NCI-H2081 treated with DMSO at 0.1 percent for 48 hours (cell line): ENCODE measurements around the gene AQP12B.
"Not testable (repeated sequence)": the region's sequence is repeated elsewhere in the genome, so short reads cannot be mapped to it uniquely, and the experiment has no call there.

Source experiments
- DNase-seq: peaks from one replicate; lab custom pipeline; 2025; lab: John Stamatoyannopoulos, UW

Gene AQP12B, protein sequence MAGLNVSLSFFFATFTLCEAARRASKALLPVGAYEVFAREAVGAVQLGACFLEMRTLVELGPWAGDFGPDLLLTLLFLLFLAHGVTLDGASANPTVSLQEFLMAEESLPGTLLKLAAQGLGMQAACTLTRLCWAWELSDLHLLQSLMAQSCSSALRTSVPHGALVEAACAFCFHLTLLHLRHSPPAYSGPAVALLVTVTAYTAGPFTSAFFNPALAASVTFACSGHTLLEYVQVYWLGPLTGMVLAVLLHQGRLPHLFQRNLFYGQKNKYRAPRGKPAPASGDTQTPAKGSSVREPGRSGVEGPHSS

DNA sequence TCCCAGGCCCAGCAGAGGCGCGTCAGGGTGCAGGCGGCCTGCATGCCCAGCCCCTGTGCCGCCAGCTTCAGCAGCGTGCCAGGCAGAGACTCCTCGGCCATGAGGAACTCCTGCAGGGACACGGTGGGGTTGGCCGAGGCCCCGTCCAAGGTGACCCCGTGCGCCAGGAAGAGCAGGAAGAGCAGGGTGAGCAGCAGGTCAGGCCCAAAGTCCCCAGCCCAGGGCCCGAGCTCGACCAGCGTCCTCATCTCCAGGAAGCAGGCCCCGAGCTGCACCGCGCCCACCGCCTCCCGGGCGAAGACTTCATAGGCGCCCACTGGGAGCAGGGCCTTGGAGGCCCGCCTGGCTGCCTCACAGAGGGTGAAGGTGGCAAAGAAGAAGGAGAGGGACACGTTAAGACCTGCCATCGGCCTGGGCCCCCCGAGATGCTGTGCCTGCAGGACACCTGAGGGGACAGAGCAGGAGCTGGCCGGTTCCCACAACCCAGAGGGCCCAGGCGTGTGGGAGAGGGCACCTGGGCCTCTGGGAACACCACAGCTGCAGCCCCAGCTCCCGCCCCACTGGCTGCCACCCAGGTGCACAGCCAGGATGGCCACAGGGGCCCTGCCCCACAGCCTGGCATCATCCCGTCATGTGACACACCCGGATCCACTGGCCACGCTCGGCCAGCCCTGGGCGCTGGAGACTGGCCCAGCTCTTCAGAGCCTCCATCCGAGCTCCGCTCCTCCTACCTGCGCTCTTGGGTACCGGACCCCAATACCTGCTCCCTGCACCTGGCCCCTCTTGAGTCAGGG, at the start of gene AQP12B:
Gene AQP12B (minus strand): TSS at position 455 of the 794 bp plus-strand sequence. CDS start 48 bp downstream, at position 407.
- DNase-seq, result not testable (repeated sequence)

GRCh38 chr2:240732184-240732583, 49.5 kb upstream of the AQP12B start:
- DNase-seq, result no peak

- no peak for DNase-seq
These were observed 48.5 kb upstream of the AQP12B start for GRCh38 chr2:240731178-240731545.

DNA sequence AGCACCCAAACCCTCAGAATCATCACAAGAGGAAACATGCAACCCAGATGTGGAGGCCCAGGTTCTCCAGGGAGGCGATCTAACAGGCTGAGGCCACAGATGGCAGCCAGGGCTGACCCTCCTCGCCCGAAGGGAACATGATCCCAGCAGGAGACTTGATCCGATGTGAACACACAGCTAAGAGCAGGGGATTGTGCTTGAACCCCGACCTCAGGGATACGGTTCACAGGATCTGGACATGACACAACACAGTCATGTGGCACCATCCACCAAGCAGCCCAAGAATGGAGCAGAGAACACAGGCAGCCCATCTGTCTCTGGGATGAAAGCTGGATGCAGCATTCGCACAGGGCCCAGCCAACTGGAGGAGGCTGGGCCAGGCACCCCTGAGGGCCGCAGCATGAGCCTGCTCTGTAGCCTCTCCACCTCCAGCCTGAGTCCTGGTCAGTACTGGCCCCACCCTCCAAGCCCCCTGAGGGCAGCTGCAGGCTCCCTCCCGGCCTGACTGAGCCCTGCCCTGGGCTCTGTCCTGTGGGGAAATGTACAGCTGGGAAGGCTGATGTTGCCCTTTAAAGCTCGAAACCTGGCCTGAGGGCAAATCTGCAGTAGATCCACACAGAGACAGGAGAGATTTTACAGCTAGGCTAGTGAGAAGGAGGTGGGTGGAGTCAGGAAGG, 48.0 kb upstream of the AQP12B start:
- no peak for DNase-seq

DNA sequence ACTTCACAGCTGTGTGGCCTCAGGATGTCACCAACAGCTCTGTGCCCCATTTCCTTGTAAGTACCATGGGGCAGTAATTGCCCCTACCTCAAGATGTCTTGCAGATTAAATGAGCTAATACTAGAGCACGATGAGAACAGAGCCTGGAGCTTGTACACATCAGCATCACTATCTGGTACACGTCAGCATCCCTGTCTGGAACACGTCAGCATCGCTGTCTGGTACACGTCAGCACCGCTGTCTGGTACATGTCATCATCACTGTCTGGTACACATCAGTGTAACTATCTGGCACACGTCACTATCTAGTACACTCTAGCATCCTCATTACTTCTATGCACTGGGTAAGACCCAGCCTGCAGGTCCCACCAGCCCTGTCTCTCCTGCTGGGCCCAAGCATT, 46.1 kb upstream of the AQP12B start:
- DNase-seq, result no peak

DNA sequence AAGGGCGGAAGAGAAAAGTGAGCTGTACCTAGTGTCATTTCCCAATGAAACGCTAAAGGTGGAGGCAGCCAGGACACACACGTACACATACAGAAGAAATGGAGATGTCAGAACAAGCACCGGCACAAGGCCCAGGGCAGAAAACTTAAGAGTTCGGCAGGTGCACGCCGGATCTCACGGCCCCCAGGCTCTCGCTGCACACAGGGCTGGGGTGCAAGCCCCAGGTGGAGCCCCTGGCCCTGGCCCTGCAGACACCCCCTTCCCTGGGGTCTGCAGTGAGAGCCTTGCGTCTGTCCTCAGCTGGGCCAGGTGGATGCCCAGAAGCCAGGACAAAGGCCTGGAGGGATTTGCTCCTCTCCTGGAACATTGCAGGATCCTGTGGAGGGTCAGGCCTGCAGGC, 45.7 kb upstream of the AQP12B start:
- no peak for DNase-seq

- DNase-seq, result no peak
These were observed 45.2 kb upstream of the AQP12B start for GRCh38 chr2:240727913-240728312.

DNA sequence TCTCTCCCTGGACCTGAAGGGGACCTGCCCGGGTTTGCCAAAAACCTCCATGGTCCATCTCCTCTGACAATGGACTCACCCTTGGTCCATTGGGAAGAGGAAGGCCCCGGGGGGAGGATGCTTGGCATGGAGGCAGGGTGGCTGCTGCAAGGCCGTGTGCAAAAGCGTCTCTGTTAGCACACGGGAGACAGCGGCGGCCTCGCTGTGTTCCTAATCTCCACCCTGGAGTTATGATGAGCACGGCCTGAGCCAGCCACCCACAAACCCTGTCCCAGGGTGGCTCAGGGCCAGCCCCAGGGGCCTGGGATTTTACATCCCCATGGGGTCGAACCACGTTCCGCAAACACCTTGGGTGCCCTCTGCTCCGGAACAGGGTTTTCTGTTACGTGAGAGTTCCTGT, 44.8 kb upstream of the AQP12B start:
- DNase-seq, result no peak

GRCh38 chr2:240726876-240727275, 44.2 kb upstream of the AQP12B start:
- no peak for DNase-seq

GRCh38 chr2:240725671-240726070, 43.0 kb upstream of the AQP12B start:
- DNase-seq, result no peak

- DNase-seq, result no peak
These were observed 42.6 kb upstream of the AQP12B start for GRCh38 chr2:240725266-240725665.

DNA sequence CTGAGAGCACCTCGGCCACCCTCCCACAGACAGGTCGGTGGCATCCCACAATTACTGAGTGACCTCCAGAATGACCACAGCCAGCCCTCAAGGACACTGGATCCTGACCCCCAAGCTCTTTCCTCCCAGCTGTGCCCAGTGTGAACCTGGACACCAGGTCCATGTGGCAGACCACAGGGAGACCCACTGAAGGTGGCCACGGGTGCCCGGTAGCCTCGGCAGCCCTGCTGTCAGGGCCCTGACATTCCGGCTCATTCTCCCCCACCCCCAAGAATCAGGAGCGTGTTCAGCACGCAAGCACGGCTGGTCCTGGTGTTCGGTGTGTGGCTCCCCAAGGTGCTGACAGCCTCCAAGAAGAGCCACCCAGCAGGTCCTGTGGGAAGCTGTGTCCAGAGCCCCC, 41.7 kb upstream of the AQP12B start:
- DNase-seq, result no peak

DNA sequence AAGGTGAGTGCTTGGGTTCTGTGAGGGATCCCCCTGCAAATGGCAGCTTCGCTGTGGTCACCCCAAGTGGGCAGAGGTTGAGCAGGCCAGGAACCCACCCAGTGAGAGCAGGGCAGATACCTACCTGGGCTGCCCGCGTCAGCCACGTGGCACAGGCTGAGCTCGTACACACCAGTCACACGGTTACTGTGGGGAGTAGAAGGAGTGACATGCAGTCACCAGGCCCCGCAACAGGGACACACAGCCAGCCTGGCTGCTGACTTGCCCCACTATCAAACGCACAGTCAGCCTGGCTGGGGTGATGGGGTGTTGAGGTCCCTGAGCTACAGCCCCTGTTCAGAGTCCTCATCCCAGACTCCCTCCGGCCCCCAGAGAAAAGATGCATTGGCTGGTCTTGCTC, 41.2 kb upstream of the AQP12B start:
- DNase-seq, result no peak

- DNase-seq, result no peak
These were observed 40.4 kb upstream of the AQP12B start for GRCh38 chr2:240722796-240723735.

GRCh38 chr2:240722376-240722775, 39.7 kb upstream of the AQP12B start:
- no peak for DNase-seq

- no peak for DNase-seq
These were observed 39.0 kb upstream of the AQP12B start for GRCh38 chr2:240721596-240722180.

DNA sequence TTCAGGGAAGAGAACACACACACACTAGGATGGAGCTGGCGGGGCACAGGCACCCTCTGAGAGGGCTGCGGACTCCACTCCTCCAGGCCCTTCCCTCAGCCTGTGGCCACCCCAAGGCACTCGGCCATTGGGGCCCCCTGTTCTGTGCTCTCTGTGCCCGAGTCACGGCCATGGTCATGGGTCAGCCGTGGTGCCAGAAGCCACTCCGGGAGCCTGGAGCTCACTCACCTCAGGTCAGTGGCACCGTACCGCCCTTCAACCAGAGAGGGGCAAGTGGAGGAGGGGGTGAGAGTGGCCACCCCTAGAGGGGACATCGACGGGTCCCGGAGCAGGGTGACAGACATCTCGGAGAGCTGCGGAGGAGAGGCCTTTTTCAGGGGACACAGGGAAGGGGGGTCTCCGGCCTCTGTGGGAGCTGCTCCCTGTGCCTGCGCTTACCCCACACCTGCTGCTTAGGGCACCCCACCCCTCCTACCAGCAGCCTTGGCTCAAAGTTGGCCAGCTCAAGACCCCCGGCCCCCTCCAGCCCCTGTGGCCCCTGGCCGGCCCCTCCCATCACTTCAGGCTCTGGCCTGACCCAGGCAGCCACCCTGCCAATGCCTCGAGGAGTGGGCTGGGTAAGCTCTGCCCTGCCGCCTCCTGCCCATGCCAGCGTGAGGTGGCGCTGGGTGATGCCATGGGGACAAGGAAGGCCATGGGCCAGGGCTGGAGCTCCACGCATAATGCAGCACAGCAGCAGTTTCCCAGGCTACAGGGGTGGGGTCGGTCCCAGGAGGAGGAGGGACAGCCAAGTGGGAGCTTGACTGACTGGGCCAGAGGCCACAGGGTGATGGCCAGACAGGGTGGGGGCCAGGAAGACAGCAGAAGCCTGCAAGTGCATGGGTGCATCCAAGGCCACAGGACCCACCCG, 38.3 kb upstream of the AQP12B start:
- DNase-seq, result no peak

- no peak for DNase-seq
These were observed 37.2 kb upstream of the AQP12B start for GRCh38 chr2:240719676-240720545.

DNA sequence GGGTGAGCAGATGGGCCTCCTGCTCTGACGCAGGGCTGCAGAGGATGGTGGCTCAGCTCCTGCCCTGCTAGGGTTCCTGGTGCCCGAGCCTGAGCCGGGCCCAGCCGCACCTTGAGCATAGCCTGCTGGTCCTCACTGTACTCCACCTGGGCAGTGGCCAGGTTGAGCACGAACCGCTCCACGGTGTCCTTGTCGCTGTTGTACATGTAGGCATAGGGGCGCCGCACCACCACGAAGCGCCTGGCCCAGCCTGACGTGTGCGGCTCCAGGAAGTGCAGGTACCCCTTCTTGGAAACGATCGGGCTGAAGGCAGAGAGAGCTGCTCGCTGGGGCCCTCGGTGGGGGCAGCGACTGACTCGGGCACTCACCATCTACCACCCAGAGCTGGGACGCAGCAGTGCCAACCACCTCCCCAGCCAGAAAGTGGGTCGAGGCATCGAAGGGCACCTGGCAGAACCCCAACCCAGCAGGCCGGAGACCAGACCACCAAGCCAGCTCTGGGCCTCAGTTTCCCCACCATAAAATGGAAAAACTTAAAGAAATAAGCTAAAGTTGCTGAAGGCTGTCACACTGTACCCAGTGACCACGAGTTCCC, 36.3 kb upstream of the AQP12B start:
- no peak for DNase-seq
